Panc1 (cell line): ENCODE measurements around the gene PIK3AP1. TPM values are rescaled to one million over a fixed set of nuclear protein-coding genes. Genes with fewer than 3 reads are reported as not detected.

Source experiments
- ATAC-seq: fragments of 200-7000 bp; cut with Tn5 transposase; 2 replicates; pipeline ENCODE4 v1.9.1; 2020; ENCODE audit warnings: mild to moderate bottlenecking, moderate library complexity
- BruUV-seq: library from RNA; stranded (reverse); fragments of 400-500 nt; replicated peaks from 2 replicates; lab custom pipeline; 2021; lab: Mats Ljungman, UMichigan
- CTCF ChIA-PET: fragments of 300-600 bp; sonication (Branson Sonifier 250); formaldehyde crosslinking; loops from one replicate; lab custom pipeline; 2022; ENCODE audit warnings: antibody characterized with exemption; lab: Charles Lee
- POLR2A ChIA-PET: fragments of 300-600 bp; sonication (Branson Sonifier 250); formaldehyde crosslinking; loops from one replicate; lab custom pipeline; 2022; ENCODE audit warnings: antibody characterized with exemption; lab: Charles Lee
- DNase-seq: peaks from one replicate; pipeline ENCODE4 v3.0.0-alpha.2; 2010; ENCODE audit warnings: low read depth, low spot score
- H3K27ac ChIP-seq: 2 replicates; pipeline ENCODE4 v1.5.1; 2011; ENCODE audit warnings: mild to moderate bottlenecking, low read length, inconsistent platforms
- H3K27me3 ChIP-seq: fragments of 200-500 bp; sonication (Bioruptor generic); 2 replicates; pipeline ENCODE4 v1.6.0; 2014; ENCODE audit warnings: low read length, inconsistent platforms; ENCODE audit not compliant: control insufficient read depth, insufficient read depth
- H3K36me3 ChIP-seq: fragments of 200-500 bp; sonication (Bioruptor generic); 2 replicates; pipeline ENCODE4 v1.5.1; 2014; ENCODE audit warnings: inconsistent platforms, mild to moderate bottlenecking, low read length, moderate library complexity; ENCODE audit not compliant: control insufficient read depth, insufficient read depth
- H3K4me1 ChIP-seq: 2 replicates; pipeline ENCODE4 v1.5.1; 2011; ENCODE audit warnings: inconsistent platforms, mild to moderate bottlenecking, low read length, moderate library complexity; ENCODE audit not compliant: control insufficient read depth, insufficient read depth
- H3K4me3 ChIP-seq, 2 experiments: 2 replicates each; pipeline ENCODE4 v1.5.1; 2011 to 2012; ENCODE audit warnings: low read depth in 2 of 2, low read length in 2 of 2, mild to moderate bottlenecking in 2 of 2, inconsistent platforms in 1 of 2, moderate library complexity in 1 of 2
- H3K9me3 ChIP-seq: fragments of 200-500 bp; sonication (Bioruptor generic); 2 replicates; pipeline ENCODE4 v1.5.1; 2014; ENCODE audit warnings: low read depth, mild to moderate bottlenecking, inconsistent platforms, low read length, moderate library complexity; ENCODE audit not compliant: control insufficient read depth, insufficient read depth
- POLR2AphosphoS5 ChIP-seq: IDR thresholded peaks from 2 replicates; pipeline ENCODE4 v1.6.1; 2012; ENCODE audit warnings: mild to moderate bottlenecking, low read depth, low read length, moderate library complexity
- SIN3A ChIP-seq: IDR thresholded peaks from 2 replicates; pipeline ENCODE4 v1.6.1; 2012; ENCODE audit warnings: low read depth, mild to moderate bottlenecking, low read length, moderate library complexity, borderline replicate concordance; ENCODE audit not compliant: insufficient read depth
- TCF7L2 ChIP-seq: IDR thresholded peaks from 2 replicates; pipeline ENCODE4 v1.6.1; 2011; ENCODE audit warnings: mild to moderate bottlenecking, low read depth, low read length, inconsistent platforms
- in situ Hi-C: cut with HindIII; loops from 2 replicates; pipeline ENCODE4 v1.10.0; 2016; ENCODE audit warnings: low sequenced_read_pairs, low pct_unique_long_range_greater_than_20kb
- intact Hi-C: fragments of 100-400 bp; cut with micrococcal nuclease; formaldehyde crosslinking; loops from one replicate; pipeline ENCODE4 v1.10.0; 2022; ENCODE audit not compliant: unreplicated experiment
- total RNA-seq: library from RNA; stranded (reverse); gene quantifications from one replicate; pipeline ENCODE4 v1.2.1, GENCODE V29; 2021; ENCODE audit not compliant: unreplicated experiment
- TF ChIP-seq, protein P1 (sequence below), 2 experiments: IDR thresholded peaks; 2 replicates each; pipeline ENCODE4 v1.6.1; 2011 to 2012; ENCODE audit warnings: low read depth in 2 of 2, control low read depth in 1 of 2, low read length in 1 of 2, mild to moderate bottlenecking in 1 of 2, moderate library complexity in 1 of 2; ENCODE audit not compliant: insufficient read depth in 1 of 2
- TF ChIP-seq, protein P2 (sequence below): fragments of 450-650 bp; IDR thresholded peaks from 2 replicates; pipeline ENCODE4 v1.5.1; 2017; ENCODE audit warnings: mild to moderate bottlenecking

Gene PIK3AP1
- total RNA-seq, 1 experiment from 2014 or later = 2.6 TPM

DNA sequence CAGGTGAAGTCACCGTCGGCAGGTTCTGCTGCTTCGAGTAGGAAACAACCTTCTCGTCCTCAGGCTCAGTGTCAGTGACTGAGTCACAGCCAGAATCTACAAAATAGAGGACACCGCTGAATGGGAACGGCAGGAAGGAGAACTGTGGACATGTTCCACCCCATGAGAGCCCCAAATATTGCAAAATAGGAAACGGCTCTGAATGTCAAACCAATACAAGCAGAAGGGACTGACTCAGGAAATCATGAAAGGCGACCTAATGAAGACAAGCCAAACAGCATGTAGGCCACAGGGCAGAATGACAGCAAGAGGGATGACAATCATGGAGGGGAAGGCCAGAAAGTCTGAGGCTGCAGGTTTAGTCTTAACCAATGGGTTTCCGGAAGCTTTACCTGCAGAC is 63.5 kb downstream of the PIK3AP1 start:
- no peaks in the 10 kb centered on the region for H3K36me3 ChIP-seq
- no peak overlapping the region for H3K4me3 ChIP-seq
- H3K9me3 ChIP-seq = no peaks in the 10 kb centered on the region
- in situ Hi-C loops (no loop called here), intact Hi-C loops (no loop called here)
- H3K4me1 ChIP-seq = no peaks in the 10 kb centered on the region
- TF ChIP-seq, protein P1, sequence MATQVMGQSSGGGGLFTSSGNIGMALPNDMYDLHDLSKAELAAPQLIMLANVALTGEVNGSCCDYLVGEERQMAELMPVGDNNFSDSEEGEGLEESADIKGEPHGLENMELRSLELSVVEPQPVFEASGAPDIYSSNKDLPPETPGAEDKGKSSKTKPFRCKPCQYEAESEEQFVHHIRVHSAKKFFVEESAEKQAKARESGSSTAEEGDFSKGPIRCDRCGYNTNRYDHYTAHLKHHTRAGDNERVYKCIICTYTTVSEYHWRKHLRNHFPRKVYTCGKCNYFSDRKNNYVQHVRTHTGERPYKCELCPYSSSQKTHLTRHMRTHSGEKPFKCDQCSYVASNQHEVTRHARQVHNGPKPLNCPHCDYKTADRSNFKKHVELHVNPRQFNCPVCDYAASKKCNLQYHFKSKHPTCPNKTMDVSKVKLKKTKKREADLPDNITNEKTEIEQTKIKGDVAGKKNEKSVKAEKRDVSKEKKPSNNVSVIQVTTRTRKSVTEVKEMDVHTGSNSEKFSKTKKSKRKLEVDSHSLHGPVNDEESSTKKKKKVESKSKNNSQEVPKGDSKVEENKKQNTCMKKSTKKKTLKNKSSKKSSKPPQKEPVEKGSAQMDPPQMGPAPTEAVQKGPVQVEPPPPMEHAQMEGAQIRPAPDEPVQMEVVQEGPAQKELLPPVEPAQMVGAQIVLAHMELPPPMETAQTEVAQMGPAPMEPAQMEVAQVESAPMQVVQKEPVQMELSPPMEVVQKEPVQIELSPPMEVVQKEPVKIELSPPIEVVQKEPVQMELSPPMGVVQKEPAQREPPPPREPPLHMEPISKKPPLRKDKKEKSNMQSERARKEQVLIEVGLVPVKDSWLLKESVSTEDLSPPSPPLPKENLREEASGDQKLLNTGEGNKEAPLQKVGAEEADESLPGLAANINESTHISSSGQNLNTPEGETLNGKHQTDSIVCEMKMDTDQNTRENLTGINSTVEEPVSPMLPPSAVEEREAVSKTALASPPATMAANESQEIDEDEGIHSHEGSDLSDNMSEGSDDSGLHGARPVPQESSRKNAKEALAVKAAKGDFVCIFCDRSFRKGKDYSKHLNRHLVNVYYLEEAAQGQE (IDR thresholded peaks at IDR 0.05; ENCODE audit: insufficient read depth in 1 of 2, low read depth in 2 of 2, low read length in 1 of 2) = no peak
- TF ChIP-seq POLR2AphosphoS5 (no peak), SIN3A (no peak), TCF7L2 (no peak)
- TF ChIP-seq, protein P2, sequence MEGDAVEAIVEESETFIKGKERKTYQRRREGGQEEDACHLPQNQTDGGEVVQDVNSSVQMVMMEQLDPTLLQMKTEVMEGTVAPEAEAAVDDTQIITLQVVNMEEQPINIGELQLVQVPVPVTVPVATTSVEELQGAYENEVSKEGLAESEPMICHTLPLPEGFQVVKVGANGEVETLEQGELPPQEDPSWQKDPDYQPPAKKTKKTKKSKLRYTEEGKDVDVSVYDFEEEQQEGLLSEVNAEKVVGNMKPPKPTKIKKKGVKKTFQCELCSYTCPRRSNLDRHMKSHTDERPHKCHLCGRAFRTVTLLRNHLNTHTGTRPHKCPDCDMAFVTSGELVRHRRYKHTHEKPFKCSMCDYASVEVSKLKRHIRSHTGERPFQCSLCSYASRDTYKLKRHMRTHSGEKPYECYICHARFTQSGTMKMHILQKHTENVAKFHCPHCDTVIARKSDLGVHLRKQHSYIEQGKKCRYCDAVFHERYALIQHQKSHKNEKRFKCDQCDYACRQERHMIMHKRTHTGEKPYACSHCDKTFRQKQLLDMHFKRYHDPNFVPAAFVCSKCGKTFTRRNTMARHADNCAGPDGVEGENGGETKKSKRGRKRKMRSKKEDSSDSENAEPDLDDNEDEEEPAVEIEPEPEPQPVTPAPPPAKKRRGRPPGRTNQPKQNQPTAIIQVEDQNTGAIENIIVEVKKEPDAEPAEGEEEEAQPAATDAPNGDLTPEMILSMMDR = no peak
- ChIA-PET POLR2A (no interaction called here), CTCF (no interaction called here)
- no TSS peak for BruUV-seq
- H3K27ac ChIP-seq = no peak overlapping the region
- ATAC-seq (no peak), DNase-seq (no peak)
- no peaks in the 10 kb centered on the region for H3K27me3 ChIP-seq

DNA sequence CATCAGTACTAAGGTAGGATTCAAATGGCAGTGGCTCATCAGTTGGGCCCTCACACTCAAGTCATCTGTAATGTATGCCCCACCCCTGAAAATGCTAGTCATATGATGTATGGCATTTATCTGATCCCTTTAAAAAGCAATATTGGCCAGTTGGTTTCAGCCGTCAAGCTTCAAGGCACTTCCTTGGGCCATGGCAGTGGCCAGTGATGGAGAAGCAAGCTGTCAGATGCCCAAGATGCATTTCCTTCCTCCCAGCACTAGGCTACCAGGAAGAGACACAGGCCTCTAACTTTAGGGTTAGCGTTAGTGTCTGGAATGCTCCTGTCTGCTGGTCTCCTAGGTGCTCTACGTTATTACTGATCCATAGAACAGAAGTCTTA is 64.1 kb downstream of the PIK3AP1 start:
- no peak overlapping the region for H3K4me3 ChIP-seq
- no peak for TF ChIP-seq TCF7L2
- TF ChIP-seq, protein P2 = no peak
- TF ChIP-seq POLR2AphosphoS5 = no peak
- no peak for TF ChIP-seq SIN3A
- TF ChIP-seq, protein P1 (IDR thresholded peaks at IDR 0.05; ENCODE audit: insufficient read depth in 1 of 2, low read depth in 2 of 2, low read length in 1 of 2) = no peak
- no peak overlapping the region for H3K27ac ChIP-seq
- intact Hi-C loops = no loop called here
- no peaks in the 10 kb centered on the region for H3K4me1 ChIP-seq
- H3K36me3 ChIP-seq = no peaks in the 10 kb centered on the region
- H3K9me3 ChIP-seq = no peaks in the 10 kb centered on the region
- peaks cover 2% of the 10 kb centered on the region; the same call in 1 of the 2 replicates for H3K27me3 ChIP-seq
- DNase-seq (no peak), ATAC-seq (no peak)
- ChIA-PET CTCF (no interaction called here), POLR2A (no interaction called here)
- in situ Hi-C loops = no loop called here
- no TSS peak for BruUV-seq
